ENCODE data around the gene SERINC1.

The SERINC1 gene

GRCh38 chr6:122400462-122401089 lies 71.0 kb downstream of the SERINC1 start:
- no peak for TF ChIP-seq CTCF (IDR thresholded peaks at IDR 0.05; ENCODE audit: low read depth, low read length, missing control alignments)
- in situ Hi-C loops (cut with HindIII; ENCODE audit: low sequenced_read_pairs) = no loop called here
- H3K4me3 ChIP-seq (ENCODE audit: low read depth, low read length) = peak overlapping the region; percentile 97
- DNase-seq (ENCODE audit: low read depth) = no peak

- no peak for TF ChIP-seq CTCF (IDR thresholded peaks at IDR 0.05; ENCODE audit: low read depth, low read length, missing control alignments)
- DNase-seq (ENCODE audit: low read depth) = no peak
- H3K4me3 ChIP-seq (ENCODE audit: low read depth, low read length) = peak overlapping the region; percentile 97
- in situ Hi-C loops (cut with HindIII; ENCODE audit: low sequenced_read_pairs) = no loop called here
These were observed 71.5 kb downstream of the SERINC1 start for GRCh38 chr6:122400121-122400450.

- no peak for DNase-seq (ENCODE audit: low read depth)
- TF ChIP-seq CTCF (IDR thresholded peaks at IDR 0.05; ENCODE audit: low read depth, low read length, missing control alignments) = peak; percentile 16
- in situ Hi-C loops (cut with HindIII; ENCODE audit: low sequenced_read_pairs) = no loop called here
- peak within 1 kb of the TSS; percentile 97 for H3K4me3 ChIP-seq (ENCODE audit: low read depth, low read length)
These were observed 72.1 kb downstream of the SERINC1 start, which contains the start of gene HSF2 for GRCh38 chr6:122399348-122400120. Gene HSF2, plus strand, starts transcription at chr6:122399652. Its CDS starts 86 bp downstream, at chr6:122399738.

- in situ Hi-C loops (cut with HindIII; ENCODE audit: low sequenced_read_pairs) = no loop called here
- TF ChIP-seq CTCF (IDR thresholded peaks at IDR 0.05; ENCODE audit: low read depth, low read length, missing control alignments) = no peak
- DNase-seq (ENCODE audit: low read depth) = peak; percentile 97
- H3K4me3 ChIP-seq (ENCODE audit: low read depth, low read length) = no peak overlapping the region
These were observed 72.6 kb downstream of the SERINC1 start for GRCh38 chr6:122399055-122399347.

- H3K4me3 ChIP-seq (ENCODE audit: low read depth, low read length) = no peak overlapping the region
- in situ Hi-C loops (cut with HindIII; ENCODE audit: low sequenced_read_pairs) = no loop called here
- no peak for TF ChIP-seq CTCF (IDR thresholded peaks at IDR 0.05; ENCODE audit: low read depth, low read length, missing control alignments)
- DNase-seq (ENCODE audit: low read depth) = no peak
These were observed 77.6 kb downstream of the SERINC1 start for GRCh38 chr6:122394016-122394415.

- in situ Hi-C loops (cut with HindIII; ENCODE audit: low sequenced_read_pairs) = no loop called here
- TF ChIP-seq CTCF (IDR thresholded peaks at IDR 0.05; ENCODE audit: low read depth, low read length, missing control alignments) = no peak
- no peak for DNase-seq (ENCODE audit: low read depth)
- H3K4me3 ChIP-seq (ENCODE audit: low read depth, low read length) = no peak overlapping the region
These were observed 78.2 kb downstream of the SERINC1 start for GRCh38 chr6:122393351-122393896.

Measured in astrocyte of the cerebellum (primary cell).